Astrocyte (in vitro differentiated cells and primary cell): ENCODE measurements around the gene C5orf34. TPM values are rescaled to one million over a fixed set of nuclear protein-coding genes. Genes with fewer than 3 reads are reported as not detected.
A peak's percentile ranks its signal among the peaks of the same experiment; 100 is the strongest.
"Not testable (repeated sequence)": the region's sequence is repeated elsewhere in the genome, so short reads cannot be mapped to it uniquely, and the experiment has no call there.

Experiments used
- DNase-seq: peaks from one replicate; pipeline ENCODE4 v3.0.0-alpha.2; 2010; ENCODE audit warnings: low read depth
- FAIRE-seq: peaks from 2 replicates; lab custom pipeline; 2011; peaks lifted over from hg19 to GRCh38; lab: Jason Lieb, UNC
- H2AFZ ChIP-seq: 2 replicates; pipeline ENCODE4 v1.6.0; 2012; ENCODE audit warnings: low read depth, low read length, inconsistent platforms
- H3K27ac ChIP-seq: 2 replicates; pipeline ENCODE4 v1.5.1; 2011; ENCODE audit warnings: low read depth, low read length, inconsistent platforms
- H3K27me3 ChIP-seq: 2 replicates; pipeline ENCODE4 v1.6.0; 2011; ENCODE audit warnings: low read length, inconsistent platforms; ENCODE audit not compliant: insufficient read depth
- H3K36me3 ChIP-seq: 2 replicates; pipeline ENCODE4 v1.5.1; 2011; ENCODE audit warnings: low read length, inconsistent platforms; ENCODE audit not compliant: insufficient read depth
- H3K4me1 ChIP-seq: 2 replicates; pipeline ENCODE4 v1.5.1; 2011; ENCODE audit warnings: low read length, inconsistent platforms; ENCODE audit not compliant: insufficient read depth
- H3K4me2 ChIP-seq: 2 replicates; pipeline ENCODE4 v1.6.0; 2012; ENCODE audit warnings: low read length, inconsistent platforms
- H3K4me3 ChIP-seq: 2 replicates; pipeline ENCODE4 v1.5.1; 2011; ENCODE audit warnings: low read depth, mild to moderate bottlenecking, low read length, inconsistent platforms; ENCODE audit not compliant: insufficient read depth
- H3K79me2 ChIP-seq: 2 replicates; pipeline ENCODE4 v1.6.0; 2012; ENCODE audit warnings: mild to moderate bottlenecking, low read length, inconsistent platforms; ENCODE audit not compliant: insufficient read depth
- H3K9ac ChIP-seq: 2 replicates; pipeline ENCODE4 v1.6.0; 2012; ENCODE audit warnings: mild to moderate bottlenecking, low read length, inconsistent platforms
- H3K9me3 ChIP-seq: 2 replicates; pipeline ENCODE4 v1.5.1; 2012; ENCODE audit warnings: low read depth, mild to moderate bottlenecking, low read length, inconsistent platforms; ENCODE audit not compliant: insufficient read depth
- H4K20me1 ChIP-seq: 2 replicates; pipeline ENCODE4 v1.6.0; 2012; ENCODE audit warnings: low read length, inconsistent platforms; ENCODE audit not compliant: insufficient read depth
- H3K27ac Mint-ChIP-seq: one replicate; pipeline ENCODE4 v1.8.0; 2021; ENCODE audit warnings: mild to moderate bottlenecking, mixed read lengths; ENCODE audit not compliant: unreplicated experiment
- H3K27me3 Mint-ChIP-seq: one replicate; pipeline ENCODE4 v1.8.0; 2021; ENCODE audit warnings: low read depth, mixed read lengths; ENCODE audit not compliant: unreplicated experiment
- H3K36me3 Mint-ChIP-seq: one replicate; pipeline ENCODE4 v1.8.0; 2021; ENCODE audit warnings: low read depth, mixed read lengths; ENCODE audit not compliant: unreplicated experiment
- H3K4me1 Mint-ChIP-seq: one replicate; pipeline ENCODE4 v1.8.0; 2021; ENCODE audit warnings: low read depth, mixed read lengths; ENCODE audit not compliant: unreplicated experiment
- H3K4me3 Mint-ChIP-seq: one replicate; pipeline ENCODE4 v1.8.0; 2021; ENCODE audit warnings: mild to moderate bottlenecking, moderate library complexity, mixed read lengths; ENCODE audit not compliant: unreplicated experiment
- H3K9me3 Mint-ChIP-seq: one replicate; pipeline ENCODE4 v1.8.0; 2021; ENCODE audit warnings: mild to moderate bottlenecking, mixed read lengths; ENCODE audit not compliant: unreplicated experiment
- CTCF ChIP-seq: IDR thresholded peaks from 2 replicates; pipeline ENCODE4 v1.5.1; 2011; ENCODE audit warnings: low read depth, mild to moderate bottlenecking, inconsistent platforms, low read length, moderate library complexity; ENCODE audit not compliant: insufficient read depth
- EZH2 ChIP-seq: IDR thresholded peaks from 2 replicates; pipeline ENCODE4 v1.6.1; 2012; ENCODE audit warnings: mild to moderate bottlenecking, low read length, inconsistent platforms; ENCODE audit not compliant: insufficient read depth
- total RNA-seq: library from RNA; stranded (reverse); gene quantifications from 2 replicates; pipeline ENCODE4 v1.2.1, GENCODE V29; 2021

The C5orf34 gene
- total RNA-seq, 1 donor from 2014 or later: 3.3 TPM

GRCh38 chr5:43556857-43557542, 42.1 kb upstream of the C5orf34 start, which contains the start of gene PAIP1:
Gene PAIP1, minus strand, starts transcription at chr5:43557077. Its CDS starts 231 bp downstream, at chr5:43556846.
- peak; percentile 14 for TF ChIP-seq CTCF
- no peak for TF ChIP-seq EZH2
- no peaks in the 10 kb centered on the region for H3K36me3 Mint-ChIP-seq
- H3K27me3 Mint-ChIP-seq: no peaks in the 10 kb centered on the region
- no peak for FAIRE-seq
- H3K36me3 ChIP-seq: peaks cover 10% of the 10 kb centered on the region
- peak within 1 kb of the TSS; percentile 89 for H3K9ac ChIP-seq
- H3K9me3 Mint-ChIP-seq: no peaks in the 10 kb centered on the region
- peaks cover 49% of the 10 kb centered on the region for H3K79me2 ChIP-seq
- peak within 1 kb of the TSS; percentile 89 for H3K4me3 Mint-ChIP-seq
- H3K4me2 ChIP-seq: peak within 1 kb of the TSS; percentile 84
- H4K20me1 ChIP-seq: peaks cover 24% of the 10 kb centered on the region
- H3K4me3 ChIP-seq: peak within 1 kb of the TSS; percentile 87
- H3K27ac Mint-ChIP-seq: peak within 1 kb of the TSS; percentile 93
- peaks cover 5% of the 10 kb centered on the region for H3K4me1 Mint-ChIP-seq
- H3K27me3 ChIP-seq: no peaks in the 10 kb centered on the region
- no peaks in the 10 kb centered on the region for H3K9me3 ChIP-seq
- peak; percentile 79 for DNase-seq
- peak within 1 kb of the TSS; percentile 82 for H2AFZ ChIP-seq
- H3K4me1 ChIP-seq: peaks cover 10% of the 10 kb centered on the region
- H3K27ac ChIP-seq: peak within 1 kb of the TSS; percentile 77

GRCh38 chr5:43556607-43556856, 41.6 kb upstream of the C5orf34 start:
- not testable (repeated sequence) for H3K36me3 Mint-ChIP-seq, H3K9me3 ChIP-seq, H3K4me3 Mint-ChIP-seq, H3K9me3 Mint-ChIP-seq, H3K27me3 ChIP-seq, H3K27me3 Mint-ChIP-seq, H3K4me1 Mint-ChIP-seq, H3K4me1 ChIP-seq, DNase-seq, H3K27ac Mint-ChIP-seq, FAIRE-seq
- Histone ChIP-seq H3K79me2 (peaks cover 54% of the 10 kb centered on the region), H4K20me1 (peaks cover 29% of the 10 kb centered on the region), H3K36me3 (peaks cover 14% of the 10 kb centered on the region), H3K4me2 (peak overlapping the region; percentile 84), H2AFZ (peak overlapping the region; percentile 82), H3K4me3 (peak overlapping the region; percentile 87), H3K27ac (peak overlapping the region; percentile 77), H3K9ac (peak overlapping the region; percentile 89)

GRCh38 chr5:43555895-43556606, 41.1 kb upstream of the C5orf34 start:
- FAIRE-seq (no peak), DNase-seq (peak; percentile 25)
- H3K36me3 ChIP-seq: peaks cover 16% of the 10 kb centered on the region
- peaks cover 59% of the 10 kb centered on the region for H3K79me2 ChIP-seq
- TF ChIP-seq EZH2 (no peak), CTCF (no peak)
- H3K27me3 Mint-ChIP-seq: no peaks in the 10 kb centered on the region
- H3K9me3 ChIP-seq: no peaks in the 10 kb centered on the region
- peak overlapping the region; percentile 77 for H3K27ac ChIP-seq
- H3K9me3 Mint-ChIP-seq: no peaks in the 10 kb centered on the region
- H3K9ac ChIP-seq: peak overlapping the region; percentile 89
- H3K4me1 ChIP-seq: peaks cover 10% of the 10 kb centered on the region
- H4K20me1 ChIP-seq: peaks cover 31% of the 10 kb centered on the region
- H3K4me1 Mint-ChIP-seq: peaks cover 5% of the 10 kb centered on the region
- H3K36me3 Mint-ChIP-seq: peaks cover 2% of the 10 kb centered on the region
- peak overlapping the region; percentile 87 for H3K4me3 ChIP-seq
- H3K27me3 ChIP-seq: no peaks in the 10 kb centered on the region
- H3K27ac Mint-ChIP-seq: peak overlapping the region; percentile 93
- peak overlapping the region; percentile 84 for H3K4me2 ChIP-seq
- H2AFZ ChIP-seq: peak overlapping the region; percentile 47
- no peak overlapping the region for H3K4me3 Mint-ChIP-seq
